HG02610 (cell line): Measurements from ENCODE around the gene TMEM238.
"Not testable (repeated sequence)": the region's sequence is repeated elsewhere in the genome, so short reads cannot be mapped to it uniquely, and the experiment has no call there.

Experiments used
- ATAC-seq: cut with Tn5 transposase; IDR thresholded peaks from one replicate; pipeline ENCODE4 v1.9.1; 2021; ENCODE audit warnings: mild to moderate bottlenecking, moderate library complexity; ENCODE audit not compliant: unreplicated experiment

The TMEM238 gene

GRCh38 chr19:55341595-55342531, 42.2 kb downstream of the TMEM238 start:
- ATAC-seq = no peak

GRCh38 chr19:55341171-55341588, 42.9 kb downstream of the TMEM238 start:
- no peak for ATAC-seq

DNA sequence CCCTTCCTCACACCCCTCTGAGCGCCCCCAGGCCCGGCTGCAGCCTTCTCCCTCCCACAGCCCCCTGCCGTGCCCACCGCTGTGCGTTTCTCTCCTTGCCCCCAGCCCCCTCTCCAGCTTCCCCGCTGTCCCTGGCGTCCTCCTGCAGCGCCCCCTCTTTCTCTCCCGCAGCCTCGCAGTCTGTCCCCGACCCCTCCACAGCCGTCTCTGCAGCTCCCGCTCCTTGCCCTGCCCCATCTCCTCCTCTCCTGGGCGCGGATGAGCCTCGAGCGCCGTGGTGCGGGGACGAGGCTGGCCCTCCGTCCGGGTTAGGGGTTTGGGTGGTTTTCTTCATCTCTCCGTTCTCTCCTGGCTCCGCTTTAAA, 43.3 kb downstream of the TMEM238 start:
- no peak for ATAC-seq

GRCh38 chr19:55339889-55340783, 44.0 kb downstream of the TMEM238 start:
- ATAC-seq = no peak

GRCh38 chr19:55339105-55339888, 44.8 kb downstream of the TMEM238 start, which contains the start of gene KMT5C:
KMT5C (plus strand) TSS chr19:55339876; CDS start chr19:55341937, 2,061 bp downstream.
- peak; percentile 83 for ATAC-seq

DNA sequence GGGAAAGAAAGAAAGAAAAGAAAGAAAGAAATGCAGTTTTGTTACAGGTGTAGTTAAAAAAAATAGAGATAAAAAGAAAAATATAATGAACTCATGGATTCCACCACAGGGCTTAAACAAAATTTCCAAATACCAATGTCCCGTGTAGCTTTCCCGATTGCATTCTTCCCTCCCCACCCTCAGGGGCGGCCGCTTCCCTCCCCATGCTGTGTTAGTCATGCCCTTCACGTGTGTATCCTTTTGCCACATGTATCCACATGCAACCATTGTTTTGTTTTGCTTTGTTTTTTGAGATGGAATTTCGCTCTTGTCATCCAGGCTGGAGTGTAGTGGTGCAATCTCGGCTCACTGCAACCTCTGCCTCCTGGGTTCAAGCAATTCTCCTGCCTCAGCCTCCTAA, 48.0 kb downstream of the TMEM238 start:
- ATAC-seq = no peak

- ATAC-seq = no peak
Measured at GRCh38 chr19:55333870-55334269, 50.2 kb downstream of the TMEM238 start.

DNA sequence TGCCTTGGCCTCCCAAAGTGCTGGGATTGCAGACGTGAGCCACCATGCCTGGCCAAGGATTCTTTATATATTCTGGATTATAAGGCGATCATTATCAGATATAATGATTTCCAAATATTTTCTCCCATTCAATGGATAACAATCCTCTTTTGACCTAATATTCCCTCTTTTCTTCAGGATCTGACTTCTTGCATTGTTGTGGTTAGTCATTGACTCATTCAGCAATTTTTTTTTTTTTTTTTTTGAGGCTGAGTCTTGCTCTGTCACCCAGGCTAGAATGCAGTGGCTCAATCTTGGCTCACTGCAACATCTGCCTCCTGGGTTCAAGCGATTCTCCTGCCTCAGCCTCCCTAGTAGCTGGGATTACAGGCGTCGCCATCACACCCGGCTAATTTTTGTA, 54.3 kb downstream of the TMEM238 start:
- not testable (repeated sequence) for ATAC-seq
